Activated CD8-positive, alpha-beta memory T cell treated with anti-CD3 and anti-CD28 coated beads, Interleukin-2, amount 50 U/mL, for 48 hours (primary cell): Measurements from ENCODE around the gene SAMD10.
"Not testable (repeated sequence)": the region's sequence is repeated elsewhere in the genome, so short reads cannot be mapped to it uniquely, and the experiment has no call there.

Source experiments
- DNase-seq: peaks from one replicate; pipeline ENCODE4 v3.0.0-alpha.2; 2020

The SAMD10 gene

GRCh38 chr20:63940071-63940471, 39.4 kb downstream of the SAMD10 start:
- no peak for DNase-seq

GRCh38 chr20:63939061-63939935, 40.1 kb downstream of the SAMD10 start:
- DNase-seq, result no peak

- no peak for DNase-seq
Measured at GRCh38 chr20:63937596-63937995, 41.8 kb downstream of the SAMD10 start.

GRCh38 chr20:63935447-63935846, 44.0 kb downstream of the SAMD10 start:
- DNase-seq, result no peak

- DNase-seq, result no peak
Measured at GRCh38 chr20:63934271-63935068, 45.0 kb downstream of the SAMD10 start.

- DNase-seq, result no peak
Measured at GRCh38 chr20:63933646-63934045, 45.8 kb downstream of the SAMD10 start.

- no peak for DNase-seq
Measured at GRCh38 chr20:63932606-63933160, 46.8 kb downstream of the SAMD10 start.

- no peak for DNase-seq
Measured at GRCh38 chr20:63931735-63932134, 47.7 kb downstream of the SAMD10 start.

- no peak for DNase-seq
Measured at GRCh38 chr20:63930971-63931553, 48.4 kb downstream of the SAMD10 start.

- DNase-seq, result not testable (repeated sequence)
Measured at GRCh38 chr20:63929473-63929883, 50.0 kb downstream of the SAMD10 start.

GRCh38 chr20:63929071-63929470, 50.4 kb downstream of the SAMD10 start:
- DNase-seq, result no peak

- DNase-seq, result no peak
Measured at GRCh38 chr20:63926298-63926697, 53.1 kb downstream of the SAMD10 start.

- no peak for DNase-seq
Measured at GRCh38 chr20:63924241-63924640, 55.2 kb downstream of the SAMD10 start.
